HepG2 (cell line): ENCODE measurements around the gene CLDN14. TPM values are rescaled to one million over a fixed set of nuclear protein-coding genes. Genes with fewer than 3 reads are reported as not detected.

ENCODE experiments used
- ATAC-seq: fragments of 200-7000 bp; cut with Tn5 transposase; 3 replicates; pipeline ENCODE4 v1.9.1; 2020; ENCODE audit warnings: mild to moderate bottlenecking, moderate library complexity
- BruUV-seq: library from RNA; stranded (reverse); fragments of 400-500 nt; replicated peaks from 2 replicates; lab custom pipeline; 2021; lab: Mats Ljungman, UMichigan
- CTCF ChIA-PET: fragments of 300-600 bp; formaldehyde crosslinking; extraction: SDS; loops from one replicate; lab custom pipeline; 2021; ENCODE audit warnings: low total read pairs, inconsistent platforms, low intra/inter-chr PET ratio; lab: Yijun Ruan, JAX
- POLR2A ChIA-PET: fragments of 350-600 bp; sonication (Branson Sonifier 250); formaldehyde crosslinking; loops from one replicate; lab custom pipeline; 2020; ENCODE audit warnings: antibody characterized with exemption, inconsistent platforms; lab: Yijun Ruan, JAX
- DNase-seq: peaks from one replicate; pipeline ENCODE4 v3.0.0-alpha.2; 2015; ENCODE audit warnings: low spot score
- FAIRE-seq: peaks from 3 replicates; lab custom pipeline; 2011; peaks lifted over from hg19 to GRCh38; lab: Jason Lieb, UNC
- H2AFZ ChIP-seq: one replicate; pipeline ENCODE4 v1.6.1; 2011; ENCODE audit warnings: low read length, inconsistent platforms
- H3K27ac ChIP-seq: fragments of 300-600 bp; 3 replicates; pipeline ENCODE4 v1.8.0; 2011; ENCODE audit warnings: mixed run types, mild to moderate bottlenecking, mixed read lengths, low read length, inconsistent platforms; ENCODE audit not compliant: insufficient read depth; ENCODE audit errors: extremely low read length
- H3K27me3 ChIP-seq, 2 experiments: fragments of 200-600 bp in 1 of 2; 2 replicates in 1 of 2; 3 replicates in 1 of 2; pipeline versions ENCODE4 v1.6.0 to v1.8.0; 2011; ENCODE audit warnings: low read length in 2 of 2, mild to moderate bottlenecking in 2 of 2, moderate library complexity in 2 of 2, inconsistent platforms in 1 of 2; ENCODE audit not compliant: insufficient read depth in 2 of 2, control insufficient read depth in 1 of 2
- H3K36me3 ChIP-seq, 2 experiments: fragments of 200-600 bp in 1 of 2; replicated peaks in 1 of 2; 2 replicates in 1 of 2; 3 replicates in 1 of 2; pipeline versions ENCODE4 v1.5.1 to v1.8.0; 2011; ENCODE audit warnings: low read length in 2 of 2, inconsistent platforms in 1 of 2; ENCODE audit not compliant: insufficient read depth in 2 of 2, control insufficient read depth in 1 of 2
- H3K4me1 ChIP-seq: 2 replicates; pipeline ENCODE4 v1.5.1; 2012; ENCODE audit warnings: low read length, inconsistent platforms; ENCODE audit not compliant: insufficient read depth
- H3K4me2 ChIP-seq: 2 replicates; pipeline ENCODE4 v1.6.0; 2011; ENCODE audit warnings: low read depth, low read length, inconsistent platforms
- H3K4me3 ChIP-seq, 3 experiments: fragments of 200-600 bp in 1 of 3; sonication (generic), shearing (Covaris generic) in 1 of 3; replicated peaks in 1 of 3; 2 replicates each; pipeline ENCODE4 v1.5.1; 2011 to 2016; ENCODE audit warnings: low read length in 3 of 3, inconsistent platforms in 2 of 3, low read depth in 2 of 3, mild to moderate bottlenecking in 2 of 3, control low read depth in 1 of 3, mixed read lengths in 1 of 3; ENCODE audit not compliant: insufficient read depth in 1 of 3
- H3K79me2 ChIP-seq: one replicate; pipeline ENCODE4 v1.6.1; 2011; ENCODE audit warnings: low read length, inconsistent platforms; ENCODE audit not compliant: insufficient read depth
- H3K9ac ChIP-seq: 2 replicates; pipeline ENCODE4 v1.6.0; 2011; ENCODE audit warnings: mild to moderate bottlenecking, low read depth, low read length, inconsistent platforms; ENCODE audit not compliant: insufficient read depth
- H3K9me3 ChIP-seq: 2 replicates; pipeline ENCODE4 v1.5.1; 2012; ENCODE audit warnings: mild to moderate bottlenecking, low read length
- H4K20me1 ChIP-seq: 2 replicates; pipeline ENCODE4 v1.6.0; 2011; ENCODE audit warnings: inconsistent platforms, mild to moderate bottlenecking, low read length, moderate library complexity; ENCODE audit not compliant: insufficient read depth
- FOSL2 ChIP-seq: sonication (generic); formaldehyde crosslinking; IDR thresholded peaks from 2 replicates; pipeline ENCODE4 v1.4.0; 2020; ENCODE audit warnings: missing genetic modification reagents
- GATAD2A ChIP-seq: IDR thresholded peaks from 2 replicates; pipeline ENCODE4 v1.6.1; 2016
- SAP130 ChIP-seq: IDR thresholded peaks from 2 replicates; pipeline ENCODE4 v1.6.1; 2016; ENCODE audit warnings: low read depth
- SKI ChIP-seq: fragments of 450-650 bp; IDR thresholded peaks from one replicate; pipeline ENCODE4 v1.6.1; 2018; ENCODE audit warnings: mild to moderate bottlenecking; ENCODE audit not compliant: partially characterized antibody
- TP53 ChIP-seq: sonication (generic); formaldehyde crosslinking; conservative IDR thresholded peaks from 2 replicates; pipeline ENCODE4 v1.4.0; 2020; ENCODE audit warnings: missing genetic modification reagents
- XRCC5 ChIP-seq: fragments of 200-400 bp; formaldehyde crosslinking; optimal IDR thresholded peaks from 2 replicates; pipeline ENCODE3; 2017; ENCODE audit warnings: mild to moderate bottlenecking, low read length
- ZMYM3 ChIP-seq: sonication (generic); formaldehyde crosslinking; IDR thresholded peaks from 2 replicates; pipeline ENCODE4 v1.5.1; 2020; ENCODE audit warnings: mild to moderate bottlenecking, missing genetic modification reagents
- ZNF446 ChIP-seq: sonication (generic); formaldehyde crosslinking; IDR thresholded peaks from 2 replicates; pipeline ENCODE4 v1.5.0; 2020; ENCODE audit warnings: mild to moderate bottlenecking, missing genetic modification reagents
- WGBS: methylation state at CpG from one replicate; pipeline ENCODE4 v1.1.6; 2017; ENCODE audit warnings: low lambda C conversion rate; 5-methylcytosine and 5-hydroxymethylcytosine counted together
- in situ Hi-C: cut with HindIII; loops from 2 replicates; pipeline ENCODE4 v1.10.0; 2017; ENCODE audit warnings: low pct_unique_long_range_greater_than_20kb; ENCODE audit not compliant: extremely low pct_ligation_motif_present
- intact Hi-C: fragments of 100-400 bp; cut with micrococcal nuclease; formaldehyde crosslinking; loops from one replicate; pipeline ENCODE4 v1.10.0; 2022; ENCODE audit not compliant: unreplicated experiment
- polyA plus RNA-seq, 8 experiments: library from polyadenylated mRNA; depleted of rRNA in 3 of 8; stranded (reverse) in 7 of 8; unstranded in 1 of 8; fragments of >200 nt; fragmentation: Illumina TruSeq in 4 of 8; extraction: Trizol in 4 of 8; gene quantifications; 2 replicates each; pipeline versions ENCODE4 v1.2.1 to v1.2.3, GENCODE V29; 2011 to 2016; ENCODE audit warnings: low read depth in 4 of 8, missing spikeins in 1 of 8, mixed read lengths in 1 of 8; ENCODE audit not compliant: insufficient read depth in 1 of 8
- total RNA-seq, 5 experiments: library from RNA; depleted of rRNA; stranded (reverse); fragments of >200 nt; fragmentation: Illumina TruSeq; extraction: Trizol; gene quantifications; 2 replicates each; pipeline ENCODE4 v1.2.3, GENCODE V29; 2016; ENCODE audit warnings: low read depth in 1 of 5
- TF ChIP-seq, protein P1 (sequence below): IDR thresholded peaks from 2 replicates; pipeline ENCODE4 v1.6.1; 2012; ENCODE audit warnings: low read depth, low read length, improper control_type of control experiment
- TF ChIP-seq, protein P2 (sequence below): IDR thresholded peaks from 2 replicates; pipeline ENCODE4 v1.4.0; 2020; ENCODE audit warnings: mild to moderate bottlenecking, missing genetic modification reagents
- TF ChIP-seq, protein P3 (sequence below): sonication (generic); formaldehyde crosslinking; IDR thresholded peaks from 2 replicates; pipeline ENCODE4 v1.4.0; 2020; ENCODE audit warnings: mild to moderate bottlenecking, missing genetic modification reagents
- TF ChIP-seq, protein P4 (sequence below): sonication (generic); formaldehyde crosslinking; IDR thresholded peaks from 2 replicates; pipeline ENCODE4 v1.5.1; 2020; ENCODE audit warnings: mild to moderate bottlenecking, moderate library complexity, missing genetic modification reagents

CLDN14 gene
- total and polyA plus RNA-seq, 2 of the 13 experiments (the other 11 are each of a cell fraction or from before 2014, with no cell fraction given) = 1.1 to 1.4 TPM

DNA sequence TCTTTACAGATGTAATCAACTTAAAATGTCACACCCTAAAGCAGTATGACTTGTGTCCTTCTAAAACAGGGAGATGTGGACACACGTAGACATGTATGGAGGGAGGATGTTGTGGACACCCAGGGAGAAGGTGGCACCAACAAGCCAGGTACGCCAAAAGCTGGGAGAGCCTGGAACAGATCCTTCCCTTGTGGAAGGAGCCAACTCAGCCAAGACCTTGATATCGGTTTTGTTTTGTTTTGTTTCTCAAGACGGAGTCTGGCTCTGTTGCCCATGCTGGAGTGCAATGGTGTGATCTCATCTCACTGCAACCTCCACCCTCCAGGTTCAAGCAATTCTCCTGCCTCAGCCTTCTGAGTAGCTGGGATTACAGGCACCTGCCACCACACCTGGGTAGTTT is 49.1 kb downstream of the CLDN14 start (continued):
- TF ChIP-seq, protein P1, sequence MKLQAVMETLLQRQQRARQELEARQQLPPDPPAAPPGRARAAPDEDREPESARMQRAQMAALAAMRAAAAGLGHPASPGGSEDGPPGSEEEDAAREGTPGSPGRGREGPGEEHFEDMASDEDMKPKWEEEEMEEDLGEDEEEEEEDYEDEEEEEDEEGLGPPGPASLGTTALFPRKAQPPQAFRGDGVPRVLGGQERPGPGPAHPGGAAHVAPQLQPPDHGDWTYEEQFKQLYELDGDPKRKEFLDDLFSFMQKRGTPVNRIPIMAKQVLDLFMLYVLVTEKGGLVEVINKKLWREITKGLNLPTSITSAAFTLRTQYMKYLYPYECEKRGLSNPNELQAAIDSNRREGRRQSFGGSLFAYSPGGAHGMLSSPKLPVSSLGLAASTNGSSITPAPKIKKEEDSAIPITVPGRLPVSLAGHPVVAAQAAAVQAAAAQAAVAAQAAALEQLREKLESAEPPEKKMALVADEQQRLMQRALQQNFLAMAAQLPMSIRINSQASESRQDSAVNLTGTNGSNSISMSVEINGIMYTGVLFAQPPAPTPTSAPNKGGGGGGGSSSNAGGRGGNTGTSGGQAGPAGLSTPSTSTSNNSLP = no peak

DNA sequence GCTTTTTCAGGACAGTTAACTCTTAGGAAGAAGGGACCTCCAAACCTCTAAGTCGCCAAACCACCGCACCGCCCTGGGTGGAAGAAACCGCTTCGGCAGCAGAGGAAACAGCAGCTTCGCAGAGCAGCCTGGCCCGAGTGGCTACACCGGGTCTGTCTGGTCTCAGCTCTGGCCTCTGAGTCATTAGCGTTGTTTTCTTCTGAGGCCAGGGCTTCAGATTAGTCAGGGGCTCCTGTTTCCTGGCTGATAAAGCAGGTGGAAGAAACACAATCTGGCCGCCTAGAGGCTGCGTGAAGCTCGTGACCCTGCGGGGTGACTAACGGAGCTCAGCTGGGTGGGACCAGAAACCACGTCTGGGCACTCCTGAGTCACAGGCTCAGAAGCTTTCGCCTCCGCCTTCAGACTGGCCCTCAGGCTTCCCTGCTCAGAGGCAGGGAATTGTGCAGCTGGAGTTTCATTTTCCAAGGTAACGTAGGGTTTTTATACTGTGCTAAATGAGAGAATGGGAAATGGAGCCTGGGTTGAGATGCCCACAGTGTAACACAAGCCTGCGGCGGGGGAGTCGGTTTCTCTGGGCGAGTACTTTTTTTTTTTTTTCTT is 49.9 kb downstream of the CLDN14 start:
- H4K20me1 ChIP-seq = no peaks in the 10 kb centered on the region
- H3K27ac ChIP-seq = peak overlapping the region; percentile 22
- H3K36me3 ChIP-seq = no peaks in the 10 kb centered on the region
- 55% methylated on average over 20 of the region's 22 CpGs for WGBS
- peak overlapping the region; percentile 65 for H3K4me2 ChIP-seq
- DNase-seq (peak; percentile 69), FAIRE-seq (no peak), ATAC-seq (peak; percentile 90)
- in situ Hi-C loops = no loop called here
- ChIA-PET CTCF (no interaction called here), POLR2A (interaction anchor here (2.4 kb wide), 1 partner anchor 49 kb away, joined by 15 read pairs; the partner anchor contains the start of gene CLDN14)
- peak overlapping the region in 2 of 3 experiments; percentile 21 to 58; a peak in 4 of 6 replicates for H3K4me3 ChIP-seq
- H2AFZ ChIP-seq = peak overlapping the region; percentile 52
- no peaks in the 10 kb centered on the region for H3K79me2 ChIP-seq
- H3K9ac ChIP-seq = peak overlapping the region; percentile 43; the same call in 1 of the 2 replicates
- H3K27me3 ChIP-seq = no peaks in the 10 kb centered on the region
- H3K4me1 ChIP-seq = peaks cover 31% of the 10 kb centered on the region
- H3K9me3 ChIP-seq = no peaks in the 10 kb centered on the region
- no TSS peak for BruUV-seq
- intact Hi-C loops = no loop called here
- TF ChIP-seq XRCC5 (peak; percentile 60), GATAD2A (CRISPR knock-in tag) (0 out of 2 replicates have a peak, but pooled peaks have one; percentile 14), SKI (peak; percentile 30), ZMYM3 (0 out of 2 replicates have a peak, but pooled peaks have one; percentile 3), SAP130 (peak; percentile 17; the same call in 1 of the 2 replicates), FOSL2 (peak; percentile 69), TP53 (no peak), ZNF446 (no peak)
- TF ChIP-seq, protein P2, sequence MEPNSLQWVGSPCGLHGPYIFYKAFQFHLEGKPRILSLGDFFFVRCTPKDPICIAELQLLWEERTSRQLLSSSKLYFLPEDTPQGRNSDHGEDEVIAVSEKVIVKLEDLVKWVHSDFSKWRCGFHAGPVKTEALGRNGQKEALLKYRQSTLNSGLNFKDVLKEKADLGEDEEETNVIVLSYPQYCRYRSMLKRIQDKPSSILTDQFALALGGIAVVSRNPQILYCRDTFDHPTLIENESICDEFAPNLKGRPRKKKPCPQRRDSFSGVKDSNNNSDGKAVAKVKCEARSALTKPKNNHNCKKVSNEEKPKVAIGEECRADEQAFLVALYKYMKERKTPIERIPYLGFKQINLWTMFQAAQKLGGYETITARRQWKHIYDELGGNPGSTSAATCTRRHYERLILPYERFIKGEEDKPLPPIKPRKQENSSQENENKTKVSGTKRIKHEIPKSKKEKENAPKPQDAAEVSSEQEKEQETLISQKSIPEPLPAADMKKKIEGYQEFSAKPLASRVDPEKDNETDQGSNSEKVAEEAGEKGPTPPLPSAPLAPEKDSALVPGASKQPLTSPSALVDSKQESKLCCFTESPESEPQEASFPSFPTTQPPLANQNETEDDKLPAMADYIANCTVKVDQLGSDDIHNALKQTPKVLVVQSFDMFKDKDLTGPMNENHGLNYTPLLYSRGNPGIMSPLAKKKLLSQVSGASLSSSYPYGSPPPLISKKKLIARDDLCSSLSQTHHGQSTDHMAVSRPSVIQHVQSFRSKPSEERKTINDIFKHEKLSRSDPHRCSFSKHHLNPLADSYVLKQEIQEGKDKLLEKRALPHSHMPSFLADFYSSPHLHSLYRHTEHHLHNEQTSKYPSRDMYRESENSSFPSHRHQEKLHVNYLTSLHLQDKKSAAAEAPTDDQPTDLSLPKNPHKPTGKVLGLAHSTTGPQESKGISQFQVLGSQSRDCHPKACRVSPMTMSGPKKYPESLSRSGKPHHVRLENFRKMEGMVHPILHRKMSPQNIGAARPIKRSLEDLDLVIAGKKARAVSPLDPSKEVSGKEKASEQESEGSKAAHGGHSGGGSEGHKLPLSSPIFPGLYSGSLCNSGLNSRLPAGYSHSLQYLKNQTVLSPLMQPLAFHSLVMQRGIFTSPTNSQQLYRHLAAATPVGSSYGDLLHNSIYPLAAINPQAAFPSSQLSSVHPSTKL (CRISPR knock-in tag) = 0 out of 2 replicates have a peak, but pooled peaks have one; percentile 13
- TF ChIP-seq, protein P3, sequence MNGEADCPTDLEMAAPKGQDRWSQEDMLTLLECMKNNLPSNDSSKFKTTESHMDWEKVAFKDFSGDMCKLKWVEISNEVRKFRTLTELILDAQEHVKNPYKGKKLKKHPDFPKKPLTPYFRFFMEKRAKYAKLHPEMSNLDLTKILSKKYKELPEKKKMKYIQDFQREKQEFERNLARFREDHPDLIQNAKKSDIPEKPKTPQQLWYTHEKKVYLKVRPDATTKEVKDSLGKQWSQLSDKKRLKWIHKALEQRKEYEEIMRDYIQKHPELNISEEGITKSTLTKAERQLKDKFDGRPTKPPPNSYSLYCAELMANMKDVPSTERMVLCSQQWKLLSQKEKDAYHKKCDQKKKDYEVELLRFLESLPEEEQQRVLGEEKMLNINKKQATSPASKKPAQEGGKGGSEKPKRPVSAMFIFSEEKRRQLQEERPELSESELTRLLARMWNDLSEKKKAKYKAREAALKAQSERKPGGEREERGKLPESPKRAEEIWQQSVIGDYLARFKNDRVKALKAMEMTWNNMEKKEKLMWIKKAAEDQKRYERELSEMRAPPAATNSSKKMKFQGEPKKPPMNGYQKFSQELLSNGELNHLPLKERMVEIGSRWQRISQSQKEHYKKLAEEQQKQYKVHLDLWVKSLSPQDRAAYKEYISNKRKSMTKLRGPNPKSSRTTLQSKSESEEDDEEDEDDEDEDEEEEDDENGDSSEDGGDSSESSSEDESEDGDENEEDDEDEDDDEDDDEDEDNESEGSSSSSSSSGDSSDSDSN (CRISPR knock-in tag) = peak; percentile 95
- TF ChIP-seq, protein P4, sequence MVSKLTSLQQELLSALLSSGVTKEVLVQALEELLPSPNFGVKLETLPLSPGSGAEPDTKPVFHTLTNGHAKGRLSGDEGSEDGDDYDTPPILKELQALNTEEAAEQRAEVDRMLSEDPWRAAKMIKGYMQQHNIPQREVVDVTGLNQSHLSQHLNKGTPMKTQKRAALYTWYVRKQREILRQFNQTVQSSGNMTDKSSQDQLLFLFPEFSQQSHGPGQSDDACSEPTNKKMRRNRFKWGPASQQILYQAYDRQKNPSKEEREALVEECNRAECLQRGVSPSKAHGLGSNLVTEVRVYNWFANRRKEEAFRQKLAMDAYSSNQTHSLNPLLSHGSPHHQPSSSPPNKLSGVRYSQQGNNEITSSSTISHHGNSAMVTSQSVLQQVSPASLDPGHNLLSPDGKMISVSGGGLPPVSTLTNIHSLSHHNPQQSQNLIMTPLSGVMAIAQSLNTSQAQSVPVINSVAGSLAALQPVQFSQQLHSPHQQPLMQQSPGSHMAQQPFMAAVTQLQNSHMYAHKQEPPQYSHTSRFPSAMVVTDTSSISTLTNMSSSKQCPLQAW = no peak
